HG03097 (cell line): ENCODE data around the gene ZNF740.
"Not testable (repeated sequence)": the region's sequence is repeated elsewhere in the genome, so short reads cannot be mapped to it uniquely, and the experiment has no call there.

ENCODE experiments used
- ATAC-seq: cut with Tn5 transposase; IDR thresholded peaks from one replicate; pipeline ENCODE4 v1.9.1; 2021; ENCODE audit not compliant: unreplicated experiment, low FRiP score

ZNF740 gene

GRCh38 chr12:53193985-53194716 lies 13.6 kb downstream of the ZNF740 start:
- no peak for ATAC-seq

GRCh38 chr12:53194973-53195372 lies 14.5 kb downstream of the ZNF740 start:
- no peak for ATAC-seq

- ATAC-seq, result no peak
Measured at GRCh38 chr12:53195516-53196420, 15.2 kb downstream of the ZNF740 start.

- ATAC-seq, result no peak
Measured at GRCh38 chr12:53196486-53196885, 16.0 kb downstream of the ZNF740 start.

GRCh38 chr12:53197011-53197640 lies 16.6 kb downstream of the ZNF740 start:
- ATAC-seq, result no peak

- no peak for ATAC-seq
Measured at GRCh38 chr12:53198486-53199110, 18.1 kb downstream of the ZNF740 start.

GRCh38 chr12:53199700-53200099 lies 19.2 kb downstream of the ZNF740 start:
- no peak for ATAC-seq

GRCh38 chr12:53200107-53200457 lies 19.6 kb downstream of the ZNF740 start:
- no peak for ATAC-seq

GRCh38 chr12:53200458-53201176 lies 20.1 kb downstream of the ZNF740 start:
- no peak for ATAC-seq

GRCh38 chr12:53201177-53201541 lies 20.6 kb downstream of the ZNF740 start:
- no peak for ATAC-seq

- no peak for ATAC-seq
Measured at GRCh38 chr12:53201639-53202038, 21.1 kb downstream of the ZNF740 start.

- not testable (repeated sequence) for ATAC-seq
Measured at GRCh38 chr12:53202316-53202715, 21.8 kb downstream of the ZNF740 start.

- ATAC-seq, result no peak
Measured at GRCh38 chr12:53204351-53204750, 23.8 kb downstream of the ZNF740 start.

- peak; percentile 51 for ATAC-seq
Measured at GRCh38 chr12:53205747-53206419, 25.4 kb downstream of the ZNF740 start.

GRCh38 chr12:53207042-53207441 lies 26.5 kb downstream of the ZNF740 start, which contains the start of gene ITGB7:
TSS of gene ITGB7 (minus strand) at chr12:53207251. CDS start at chr12:53200443, 6,808 bp downstream.
- peak; percentile 37 for ATAC-seq

GRCh38 chr12:53208435-53208834 lies 27.9 kb downstream of the ZNF740 start:
- no peak for ATAC-seq

GRCh38 chr12:53208877-53209463 lies 28.4 kb downstream of the ZNF740 start:
- ATAC-seq, result no peak

GRCh38 chr12:53210843-53211242 lies 30.3 kb downstream of the ZNF740 start:
- no peak for ATAC-seq
